ENCODE measurements around the gene GJA3. TPM values are rescaled to one million over a fixed set of nuclear protein-coding genes. Genes with fewer than 3 reads are reported as not detected.

The GJA3 gene
- total and polyA plus RNA-seq, 9 of the 15 experiments (the other 6 are each of a cell fraction or from before 2014, with no cell fraction given), result 0.03 to 0.13 (median 0.04) TPM; not detected in 4

- no peak for ATAC-seq
- Histone ChIP-seq H3K27ac (ENCODE audit: extremely low read depth, low read depth, low read length) (no peak overlapping the region), H3K9me3 (replicated peaks; ENCODE audit: control insufficient read depth, insufficient read depth, low read depth, low read length) (no peaks in the 10 kb centered on the region), H3K4me3 (no peak overlapping the region), H3K9me1 (ENCODE audit: control insufficient read depth, insufficient read depth, low read length) (no peaks in the 10 kb centered on the region), H3K4me1 (replicated peaks in 1 of 2; ENCODE audit: control insufficient read depth in 2 of 2, insufficient read depth in 2 of 2, low read length in 2 of 2) (peaks cover 4% of the 10 kb centered on the region in 2 experiments; a peak in 2 of 5 replicates), H3K36me3 (ENCODE audit: control insufficient read depth, insufficient read depth, low read length) (no peaks in the 10 kb centered on the region), H2AFZ (ENCODE audit: low read depth, low read length) (no peak overlapping the region), H3K9ac (ENCODE audit: insufficient read depth in 1 of 2, low read depth in 2 of 2, low read length in 2 of 2) (no peak overlapping the region), H3K4me2 (ENCODE audit: insufficient read depth, low read length) (no peak overlapping the region), H3K79me2 (ENCODE audit: control insufficient read depth, insufficient read depth, low read length) (no peaks in the 10 kb centered on the region), H3K27me3 (ENCODE audit: control insufficient read depth in 2 of 2, insufficient read depth in 2 of 2, low read length in 2 of 2) (peaks cover 4 to 15% of the 10 kb centered on the region in 2 experiments; a peak in 4 of 5 replicates), H4K20me1 (replicated peaks; ENCODE audit: control insufficient read depth, insufficient read depth, low read length) (no peaks in the 10 kb centered on the region)
- CTCF ChIA-PET (ENCODE audit: low intra/inter-chr PET ratio), result no interaction called here
- no peak for FAIRE-seq
- intact Hi-C loops (cut with micrococcal nuclease), result no loop called here
- WGBS (ENCODE audit: insufficient coverage, low coverage, missing lambda C conversion rate), result 12% methylated on average over 19 of the region's 53 CpGs
- POLR2A ChIA-PET, result no interaction called here
- in situ Hi-C loops (cut with MboI), result no loop called here
- BruUV-seq (replicated peaks), result no TSS peak
- no peak for DNase-seq (ENCODE audit: extremely low read depth in 1 of 4, low spot score in 3 of 4)
- no peak for TF ChIP-seq BRD4 (IDR thresholded peaks at IDR 0.05)
- TF ChIP-seq ZNF592 (IDR thresholded peaks at IDR 0.05), result no peak
- TF ChIP-seq BCL6 (CRISPR knock-in tag; IDR thresholded peaks at IDR 0.05), result no peak
- TF ChIP-seq TAF9B (IDR thresholded peaks at IDR 0.05; ENCODE audit: partially characterized antibody), result no peak
- no peak for TF ChIP-seq TSC22D4 (tag; IDR thresholded peaks at IDR 0.05)
- TF ChIP-seq NKRF (IDR thresholded peaks at IDR 0.05; ENCODE audit: borderline replicate concordance), result no peak
- TF ChIP-seq YY1 (IDR thresholded peaks at IDR 0.05; ENCODE audit: borderline replicate concordance in 1 of 3, control insufficient read depth in 1 of 3, extremely low read depth in 1 of 3, insufficient read depth in 3 of 3, insufficient read length in 1 of 3, insufficient replicate concordance in 2 of 3, low read depth in 1 of 3, low read length in 2 of 3), result no peak
- no peak for TF ChIP-seq ZNF280B (CRISPR knock-in tag; IDR thresholded peaks at IDR 0.05)
- TF ChIP-seq ZNF785 (CRISPR knock-in tag; IDR thresholded peaks at IDR 0.05), result no peak
- no peak for TF ChIP-seq CREM (IDR thresholded peaks at IDR 0.05; ENCODE audit: low read depth)
- no peak for TF ChIP-seq FIP1L1 (IDR thresholded peaks at IDR 0.05; ENCODE audit: low read depth, low read length, poor library complexity, severe bottlenecking)
- no peak for TF ChIP-seq MTA3 (IDR thresholded peaks at IDR 0.05; ENCODE audit: borderline replicate concordance)
- TF ChIP-seq OTX1 (CRISPR knock-in tag; IDR thresholded peaks at IDR 0.05), result no peak
Measured at GRCh38 chr13:20193162-20193906, 32.5 kb upstream of the GJA3 start.
